Gastrocnemius medialis (tissue), 4 donors: ENCODE results near the gene PAX5. TPM values are rescaled to one million over a fixed set of nuclear protein-coding genes. Genes with fewer than 3 reads are reported as not detected.

Experiments used
- ATAC-seq, 2 donors: fragments of 150-250 bp; one replicate each; pipeline ENCODE4 v1.9.1; 2016
- DNase-seq, 2 donors: peaks; one replicate each; pipeline ENCODE4 v3.0.0-alpha.2; 2019
- H3K27ac ChIP-seq, 4 donors: fragments of 200-600 bp; sonication (generic); 1 replicate in 1 of 4; 2 replicates in 3 of 4; pipeline ENCODE4 v1.5.1; 2016 to 2018; ENCODE audit warnings: mild to moderate bottlenecking in 2 of 4, moderate library complexity in 1 of 4
- H3K27me3 ChIP-seq, 3 donors: fragments of 200-600 bp; sonication (generic) in 2 of 3; 1 replicate in 1 of 3; 2 replicates in 2 of 3; pipeline versions ENCODE4 v1.5.1 to v1.6.0; 2016 to 2019; ENCODE audit warnings: mild to moderate bottlenecking in 1 of 3, moderate library complexity in 1 of 3
- H3K36me3 ChIP-seq, 2 donors: fragments of 200-600 bp; sonication (generic) in 1 of 2; one replicate each; pipeline ENCODE4 v1.5.1; 2017 to 2018
- H3K4me1 ChIP-seq, 2 donors: fragments of 200-600 bp; sonication (generic) in 1 of 2; one replicate each; pipeline ENCODE4 v1.5.1; 2016 to 2017; ENCODE audit warnings: mild to moderate bottlenecking in 2 of 2
- H3K4me3 ChIP-seq, 4 donors: fragments of 200-600 bp; sonication (generic) in 3 of 4; 1 replicate in 1 of 4; 2 replicates in 3 of 4; pipeline ENCODE4 v1.5.1; 2016 to 2019; ENCODE audit warnings: mild to moderate bottlenecking in 2 of 4
- H3K9me3 ChIP-seq, 3 donors: fragments of 200-600 bp; sonication (generic) in 2 of 3; 1 replicate in 1 of 3; 2 replicates in 2 of 3; pipeline ENCODE4 v1.5.1; 2016 to 2019
- POLR2A ChIP-seq, 2 donors: fragments of 450-650 bp; IDR thresholded peaks; one replicate each; pipeline ENCODE4 v1.6.1; 2017; ENCODE audit warnings: antibody characterized with exemption in 2 of 2, mild to moderate bottlenecking in 2 of 2, moderate library complexity in 2 of 2
- in situ Hi-C, 4 donors: fragments of 200-750 bp; cut with MboI; loops; one replicate each; pipeline versions ENCODE4 v1.15.0 to v1.8.0; 2017; ENCODE audit warnings: low sequenced_read_pairs in 4 of 4
- intact Hi-C: fragments of 100-400 bp; cut with DNase I; formaldehyde crosslinking; loops from one replicate; pipeline ENCODE4 v1.15.1; 2023; ENCODE audit warnings: low total_unique reads
- total RNA-seq, 4 donors: library from RNA; depleted of rRNA; stranded (reverse); fragments of >200 nt; gene quantifications; one replicate each; pipeline versions ENCODE4 v1.1.0 to v1.2.3, GENCODE V29; 2016
- TF ChIP-seq, protein P1 (sequence below), 5 experiments: fragments of 450-650 bp in 3 of 5; fragments of 200-600 bp in 2 of 5; sonication (generic) in 2 of 5; IDR thresholded peaks in 4 of 5; conservative IDR thresholded peaks in 1 of 5; 1 replicate in 4 of 5; 2 replicates in 1 of 5; pipeline ENCODE4 v1.5.1; 2016 to 2019; ENCODE audit warnings: antibody characterized with exemption in 5 of 5, mild to moderate bottlenecking in 3 of 5, moderate library complexity in 3 of 5

The PAX5 gene
- total RNA-seq, 4 donors from 2014 or later, result 0.19 TPM; not detected in 3

DNA sequence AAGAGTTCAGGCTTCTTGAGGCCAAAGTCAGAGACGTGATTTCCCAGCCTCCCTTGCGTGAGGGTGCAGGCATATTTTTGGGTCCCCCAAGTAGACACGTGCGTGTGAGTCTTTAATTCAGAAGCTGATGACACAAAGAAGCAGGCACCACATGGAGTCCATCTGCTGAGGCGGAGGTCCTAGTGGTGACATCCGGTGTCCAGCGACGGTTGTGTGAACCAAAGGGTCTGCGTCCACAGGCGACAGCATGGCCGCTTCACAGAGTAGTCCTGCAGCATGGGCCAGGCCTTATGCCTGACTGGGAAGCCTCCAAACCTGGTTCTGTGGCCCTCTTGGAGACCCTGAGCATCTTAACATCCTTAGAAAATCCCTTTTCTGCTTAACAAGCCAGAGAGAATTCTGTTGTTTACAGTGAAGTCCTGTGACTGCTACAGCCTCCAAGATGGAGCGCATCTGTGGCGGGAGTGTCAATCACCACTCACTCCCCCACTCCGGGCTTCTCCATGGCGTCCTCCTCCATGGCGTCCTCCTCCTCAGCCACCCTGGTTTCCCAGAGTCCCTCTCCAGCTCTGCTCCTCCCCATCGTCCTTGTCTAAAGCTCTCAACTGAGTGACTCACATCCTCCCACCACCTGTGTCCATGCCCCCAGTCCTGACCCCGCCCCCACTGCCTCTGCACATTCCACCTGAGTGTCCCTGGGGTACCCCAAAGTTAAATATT lies 133.8 kb downstream of the PAX5 start:
- no peak for ATAC-seq
- in situ Hi-C loops, result no loop called here
- TF ChIP-seq, protein P1, sequence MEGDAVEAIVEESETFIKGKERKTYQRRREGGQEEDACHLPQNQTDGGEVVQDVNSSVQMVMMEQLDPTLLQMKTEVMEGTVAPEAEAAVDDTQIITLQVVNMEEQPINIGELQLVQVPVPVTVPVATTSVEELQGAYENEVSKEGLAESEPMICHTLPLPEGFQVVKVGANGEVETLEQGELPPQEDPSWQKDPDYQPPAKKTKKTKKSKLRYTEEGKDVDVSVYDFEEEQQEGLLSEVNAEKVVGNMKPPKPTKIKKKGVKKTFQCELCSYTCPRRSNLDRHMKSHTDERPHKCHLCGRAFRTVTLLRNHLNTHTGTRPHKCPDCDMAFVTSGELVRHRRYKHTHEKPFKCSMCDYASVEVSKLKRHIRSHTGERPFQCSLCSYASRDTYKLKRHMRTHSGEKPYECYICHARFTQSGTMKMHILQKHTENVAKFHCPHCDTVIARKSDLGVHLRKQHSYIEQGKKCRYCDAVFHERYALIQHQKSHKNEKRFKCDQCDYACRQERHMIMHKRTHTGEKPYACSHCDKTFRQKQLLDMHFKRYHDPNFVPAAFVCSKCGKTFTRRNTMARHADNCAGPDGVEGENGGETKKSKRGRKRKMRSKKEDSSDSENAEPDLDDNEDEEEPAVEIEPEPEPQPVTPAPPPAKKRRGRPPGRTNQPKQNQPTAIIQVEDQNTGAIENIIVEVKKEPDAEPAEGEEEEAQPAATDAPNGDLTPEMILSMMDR (IDR thresholded peaks at IDR 0.05 in 4 of 5, conservative IDR thresholded peaks at IDR 0.05 in 1 of 5), result no peak
- no peak for TF ChIP-seq POLR2A (IDR thresholded peaks at IDR 0.05)

DNA sequence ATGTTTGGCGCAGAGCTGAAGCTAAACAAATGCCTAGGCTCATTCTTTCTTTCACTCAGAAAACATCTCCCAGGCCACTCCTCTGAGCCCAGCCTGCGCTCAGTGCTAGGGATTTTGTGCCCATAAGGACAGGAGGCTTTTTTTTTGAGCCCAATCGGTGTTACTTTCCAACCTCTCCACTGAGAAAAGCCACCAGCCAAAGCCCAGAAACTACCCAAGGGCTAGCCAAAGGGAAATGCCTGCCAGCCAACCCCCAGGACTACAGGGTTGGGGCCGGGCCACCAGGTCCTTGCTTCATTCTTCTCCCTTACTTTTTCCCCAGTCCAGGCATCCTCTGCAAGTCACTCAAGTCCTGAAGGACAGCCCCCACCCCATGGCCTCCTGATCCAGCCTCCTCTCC lies 134.7 kb downstream of the PAX5 start:
- H3K36me3 ChIP-seq, result no peaks in the 10 kb centered on the region
- H3K9me3 ChIP-seq, result no peaks in the 10 kb centered on the region
- H3K4me1 ChIP-seq, result no peaks in the 10 kb centered on the region
- H3K27ac ChIP-seq, result no peak overlapping the region
- in situ Hi-C loops, result loop anchor here in 2 of 4 donors (10.0 to 25.0 kb wide), 3 partner anchors 45 to 463 kb away; no protein-coding TSS in a partner anchor
- ATAC-seq (no peak), DNase-seq (no peak)
- intact Hi-C loops, result no loop called here
- H3K27me3 ChIP-seq, result no peaks in the 10 kb centered on the region
- TF ChIP-seq, protein P1 (IDR thresholded peaks at IDR 0.05 in 4 of 5, conservative IDR thresholded peaks at IDR 0.05 in 1 of 5), result no peak
- TF ChIP-seq POLR2A (IDR thresholded peaks at IDR 0.05), result no peak
- no peak overlapping the region for H3K4me3 ChIP-seq

More for the DNA sequence above, 133.8 kb downstream of the PAX5 start:
- Histone ChIP-seq H3K36me3 (no peaks in the 10 kb centered on the region), H3K4me1 (no peaks in the 10 kb centered on the region), H3K9me3 (no peaks in the 10 kb centered on the region), H3K4me3 (no peak overlapping the region), H3K27ac (no peak overlapping the region), H3K27me3 (no peaks in the 10 kb centered on the region)
- DNase-seq, result no peak
- intact Hi-C loops, result no loop called here

DNA sequence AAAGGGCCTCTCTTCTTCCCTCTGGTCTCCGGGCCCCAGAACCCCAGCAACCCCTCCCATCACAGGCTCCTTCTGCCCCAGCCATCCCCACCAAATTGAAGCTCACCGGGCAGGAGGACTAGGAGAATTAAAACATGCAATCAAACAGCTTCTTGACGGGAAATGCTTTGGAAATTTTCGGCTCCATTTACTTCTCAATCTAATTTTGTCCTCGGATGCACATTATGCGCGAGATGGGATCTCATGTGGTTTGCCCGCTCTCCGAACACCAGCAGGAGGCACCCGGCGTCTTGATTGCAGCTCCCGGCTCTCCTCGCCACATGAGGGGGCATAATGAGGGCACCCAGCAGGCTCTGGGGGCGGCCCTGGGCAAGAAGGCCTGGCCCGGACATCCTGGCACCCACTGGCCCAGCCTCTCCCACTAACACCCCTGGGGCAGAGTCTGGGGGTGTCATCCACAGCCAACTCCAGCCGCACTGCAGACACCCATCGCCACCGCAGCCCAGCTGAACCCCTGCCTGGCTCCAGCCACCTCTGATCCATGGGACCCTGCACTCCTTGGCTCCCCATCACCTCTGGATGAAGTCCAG lies 135.5 kb downstream of the PAX5 start:
- Histone ChIP-seq H3K4me1 (peaks cover 0 to 7% of the 10 kb centered on the region in 2 donors), H3K9me3 (no peaks in the 10 kb centered on the region), H3K27ac (no peak overlapping the region), H3K4me3 (no peak overlapping the region), H3K36me3 (no peaks in the 10 kb centered on the region), H3K27me3 (no peaks in the 10 kb centered on the region)
- in situ Hi-C loops, result loop anchor here in 2 of 4 donors (10.0 to 25.0 kb wide), 3 partner anchors 46 to 464 kb away; no protein-coding TSS in a partner anchor
- intact Hi-C loops, result no loop called here
- ATAC-seq, result no peak
- TF ChIP-seq POLR2A (IDR thresholded peaks at IDR 0.05), result no peak
- TF ChIP-seq, protein P1 (IDR thresholded peaks at IDR 0.05 in 4 of 5, conservative IDR thresholded peaks at IDR 0.05 in 1 of 5), result no peak
- no peak for DNase-seq

DNA sequence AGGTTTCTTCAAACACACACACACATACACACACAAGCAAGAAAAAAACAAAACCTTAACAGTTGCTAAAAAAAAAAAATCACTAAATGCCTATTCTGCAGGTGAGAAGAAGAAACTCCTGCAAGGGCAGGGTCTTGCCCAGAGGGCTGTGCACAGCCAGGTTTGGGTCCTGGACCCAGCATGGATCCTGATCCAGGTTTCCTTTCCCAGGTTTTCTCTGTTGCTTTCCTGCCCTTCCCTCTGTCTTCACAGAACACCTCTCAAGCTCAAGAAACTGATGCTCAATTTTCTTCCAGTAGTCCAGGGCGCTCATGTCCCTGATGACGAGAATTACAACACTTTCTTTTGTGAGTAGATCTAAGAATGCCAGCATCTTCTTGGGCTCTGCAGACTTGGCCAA lies 136.6 kb downstream of the PAX5 start:
- in situ Hi-C loops, result loop anchor here in 2 of 4 donors (10.0 to 25.0 kb wide), 3 partner anchors 47 to 465 kb away; no protein-coding TSS in a partner anchor
- Histone ChIP-seq H3K9me3 (no peaks in the 10 kb centered on the region), H3K27me3 (no peaks in the 10 kb centered on the region), H3K4me3 (no peak overlapping the region), H3K36me3 (no peaks in the 10 kb centered on the region), H3K4me1 (peaks cover 0 to 14% of the 10 kb centered on the region in 2 donors), H3K27ac (no peak overlapping the region)
- intact Hi-C loops, result no loop called here
- DNase-seq (no peak), ATAC-seq (no peak)
- TF ChIP-seq POLR2A (IDR thresholded peaks at IDR 0.05), result no peak
- TF ChIP-seq, protein P1 (IDR thresholded peaks at IDR 0.05 in 4 of 5, conservative IDR thresholded peaks at IDR 0.05 in 1 of 5), result no peak
